Endothelial cell of umbilical vein (primary cell): ENCODE data around the gene YTHDF1.

Experiments used
- CTCF ChIP-seq, 2 donors: IDR thresholded peaks; 1 replicate in 1 of 2; 2 replicates in 1 of 2; pipeline ENCODE4 v1.5.1; 2011; ENCODE audit warnings: low read length in 2 of 2, mild to moderate bottlenecking in 2 of 2, moderate library complexity in 2 of 2, control low read depth in 1 of 2, inconsistent platforms in 1 of 2, low read depth in 1 of 2; ENCODE audit not compliant: insufficient read depth in 1 of 2; ENCODE audit errors: extremely low read depth in 1 of 2
- EZH2 ChIP-seq: IDR thresholded peaks from 2 replicates; pipeline ENCODE4 v1.6.1; 2012; ENCODE audit warnings: borderline replicate concordance, low read depth, mild to moderate bottlenecking, moderate library complexity, low read length, inconsistent platforms; ENCODE audit not compliant: severe bottlenecking
- POLR2A ChIP-seq: IDR thresholded peaks from 2 replicates; pipeline ENCODE4 v1.6.1; 2012; ENCODE audit warnings: low read depth, mild to moderate bottlenecking, control low read depth, low read length
- POLR2AphosphoS5 ChIP-seq: IDR thresholded peaks from 2 replicates; pipeline ENCODE4 v1.6.1; 2012; ENCODE audit warnings: low read depth, mild to moderate bottlenecking, control low read depth, low read length, moderate library complexity; ENCODE audit not compliant: insufficient read depth

GRCh38 chr20:63186528-63187316, 29.2 kb downstream of the YTHDF1 start:
- TF ChIP-seq CTCF (IDR thresholded peaks at IDR 0.05; ENCODE audit: extremely low read depth in 1 of 2, insufficient read depth in 1 of 2, low read depth in 1 of 2, low read length in 2 of 2) (no peak), POLR2AphosphoS5 (no peak), POLR2A (no peak), EZH2 (no peak)
